ENCODE results near the gene NR0B1. TPM values are rescaled to one million over a fixed set of nuclear protein-coding genes. Genes with fewer than 3 reads are reported as not detected.
A peak's percentile ranks its signal among the peaks of the same experiment; 100 is the strongest.

NR0B1 gene
- polyA plus RNA-seq, 3 donors = not detected

DNA sequence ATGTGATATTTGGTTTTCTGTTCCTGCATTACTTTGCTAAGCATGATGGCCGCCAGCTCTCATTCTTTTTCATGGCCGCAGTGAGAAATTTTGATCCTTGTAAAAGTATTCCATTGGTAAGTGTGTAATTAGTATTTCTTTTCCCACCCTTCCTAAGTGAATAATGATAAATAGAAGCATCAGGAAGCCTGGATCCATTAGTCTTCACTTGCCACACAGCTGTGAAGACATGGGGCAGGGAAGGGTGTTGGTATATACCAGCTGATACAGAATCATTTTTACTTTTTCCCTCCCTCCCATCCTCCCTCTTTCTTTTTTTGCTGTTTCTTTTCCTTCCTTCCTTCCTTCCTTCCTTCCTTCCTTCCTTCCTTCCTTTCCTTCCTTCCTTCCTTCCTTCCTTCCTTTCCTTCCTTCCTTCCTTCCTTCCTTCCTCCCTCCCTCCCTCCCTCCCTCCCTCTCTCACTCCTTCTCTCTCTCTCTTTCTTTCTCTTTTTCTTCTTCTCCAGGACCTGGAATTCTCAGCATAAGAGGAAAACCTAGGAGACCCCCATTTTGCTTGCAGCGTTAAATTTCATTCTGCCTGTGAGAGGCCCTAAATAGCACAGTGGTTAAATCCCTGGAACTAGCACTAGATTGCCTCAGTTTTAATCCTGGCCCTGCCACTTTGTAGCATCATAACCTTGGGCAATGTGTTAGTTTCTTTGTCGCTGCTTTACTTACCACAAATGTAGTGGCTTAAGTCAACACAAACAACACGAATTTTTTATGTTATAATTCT is 1.4 kb upstream of the NR0B1 start:
- TF ChIP-seq, protein P1, sequence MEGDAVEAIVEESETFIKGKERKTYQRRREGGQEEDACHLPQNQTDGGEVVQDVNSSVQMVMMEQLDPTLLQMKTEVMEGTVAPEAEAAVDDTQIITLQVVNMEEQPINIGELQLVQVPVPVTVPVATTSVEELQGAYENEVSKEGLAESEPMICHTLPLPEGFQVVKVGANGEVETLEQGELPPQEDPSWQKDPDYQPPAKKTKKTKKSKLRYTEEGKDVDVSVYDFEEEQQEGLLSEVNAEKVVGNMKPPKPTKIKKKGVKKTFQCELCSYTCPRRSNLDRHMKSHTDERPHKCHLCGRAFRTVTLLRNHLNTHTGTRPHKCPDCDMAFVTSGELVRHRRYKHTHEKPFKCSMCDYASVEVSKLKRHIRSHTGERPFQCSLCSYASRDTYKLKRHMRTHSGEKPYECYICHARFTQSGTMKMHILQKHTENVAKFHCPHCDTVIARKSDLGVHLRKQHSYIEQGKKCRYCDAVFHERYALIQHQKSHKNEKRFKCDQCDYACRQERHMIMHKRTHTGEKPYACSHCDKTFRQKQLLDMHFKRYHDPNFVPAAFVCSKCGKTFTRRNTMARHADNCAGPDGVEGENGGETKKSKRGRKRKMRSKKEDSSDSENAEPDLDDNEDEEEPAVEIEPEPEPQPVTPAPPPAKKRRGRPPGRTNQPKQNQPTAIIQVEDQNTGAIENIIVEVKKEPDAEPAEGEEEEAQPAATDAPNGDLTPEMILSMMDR (IDR thresholded peaks at IDR 0.05) = no peak

DNA sequence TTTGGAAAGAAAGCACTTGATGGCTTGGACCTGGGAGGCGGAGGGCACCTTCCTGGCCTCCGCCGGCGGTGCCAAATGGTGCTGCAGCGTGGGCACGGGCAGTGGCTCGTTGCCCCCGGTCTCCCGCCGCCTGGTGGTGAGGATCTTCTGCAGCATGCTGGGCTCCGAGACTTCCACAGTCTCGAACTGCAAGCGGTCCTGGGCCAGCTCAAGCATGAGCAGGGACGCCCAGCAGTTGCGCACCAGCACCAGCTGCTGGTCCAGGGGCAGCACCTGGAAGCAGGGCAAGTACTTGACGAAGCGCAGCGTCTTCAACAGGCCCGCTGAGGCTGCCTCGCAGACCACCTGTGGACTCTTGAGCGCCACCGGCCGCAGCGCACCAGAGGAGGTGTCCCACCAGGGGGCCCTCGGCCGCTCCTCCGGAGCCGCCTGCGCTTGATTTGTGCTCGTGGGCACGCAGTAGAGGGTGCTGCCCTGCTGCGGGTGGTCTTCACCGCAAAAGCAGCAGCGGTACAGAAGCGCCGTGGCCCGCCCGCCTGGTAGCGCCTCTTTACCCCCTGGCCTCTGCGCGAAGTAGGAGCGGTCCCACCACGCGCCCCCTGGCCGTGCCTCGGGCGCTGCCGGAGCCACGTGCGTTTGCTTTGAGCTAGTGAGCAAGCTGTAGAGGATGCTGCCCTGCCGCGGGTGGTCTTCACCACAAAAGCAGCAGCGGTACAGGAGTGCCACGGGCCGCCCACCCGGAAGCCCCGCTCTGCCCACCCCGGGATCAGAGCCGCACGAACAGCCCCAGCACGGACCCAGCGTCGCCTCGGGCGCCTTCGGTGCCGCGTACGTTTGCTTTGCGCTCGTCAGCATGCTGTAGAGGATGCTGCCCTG is 689 bp downstream of the NR0B1 start:
- Mint-ChIP-seq H3K9me3 (peaks cover 0 to 15% (median 2%) of the 10 kb centered on the region in 7 donors), H3K4me1 (no peaks in the 10 kb centered on the region), H3K4me3 (peak overlapping the region in 1 of 2 donors; percentile 51), H3K27ac (no peak overlapping the region), H3K36me3 (no peaks in the 10 kb centered on the region), H3K27me3 (ENCODE audit: low read depth in 3 of 3) (peaks cover 20 to 43% (median 38%) of the 10 kb centered on the region in 3 donors)
- H3K9me3 ChIP-seq (replicated peaks in 1 of 2; ENCODE audit: control insufficient read depth in 1 of 2, insufficient read depth in 1 of 2, low read length in 2 of 2) = no peaks in the 10 kb centered on the region
- H3K27ac ChIP-seq (ENCODE audit: low read depth in 1 of 2, low read length in 2 of 2) = no peak overlapping the region
- H4K20me1 ChIP-seq (ENCODE audit: insufficient read depth, low read length) = no peaks in the 10 kb centered on the region
- no peak overlapping the region for H3K4me3 ChIP-seq (replicated peaks in 1 of 3; ENCODE audit: low read depth in 2 of 3, low read length in 3 of 3)
- intact Hi-C loops (cut with micrococcal nuclease) = no loop called here
- no peaks in the 10 kb centered on the region for H3K79me2 ChIP-seq (ENCODE audit: insufficient read depth, low read length)
- 2% methylated on average over 59 of the region's 71 CpGs for WGBS (ENCODE audit: insufficient coverage)
- no peaks in the 10 kb centered on the region for H3K36me3 ChIP-seq (replicated peaks in 1 of 2; ENCODE audit: control insufficient read depth in 1 of 2, insufficient read depth in 2 of 2, low read length in 2 of 2)
- H3K4me2 ChIP-seq (replicated peaks; ENCODE audit: extremely low read depth, low read length, poor library complexity, severe bottlenecking) = no peak overlapping the region
- H2AFZ ChIP-seq (ENCODE audit: insufficient read depth, low read depth, low read length, poor library complexity, severe bottlenecking) = no peak overlapping the region
- no peak for DNase-seq
- H3K27me3 ChIP-seq (ENCODE audit: control insufficient read depth in 2 of 2, insufficient read depth in 2 of 2, low read length in 2 of 2) = peaks cover 14 to 39% of the 10 kb centered on the region in 2 donors
- no peak overlapping the region for H3K9ac ChIP-seq (ENCODE audit: insufficient read depth, low read length, poor library complexity, severe bottlenecking)
- TF ChIP-seq, protein P1 (IDR thresholded peaks at IDR 0.05) = no peak
- H3K4me1 ChIP-seq (ENCODE audit: control insufficient read depth in 1 of 2, insufficient read depth in 2 of 2, low read length in 2 of 2) = no peaks in the 10 kb centered on the region

More for the DNA sequence above, 1.4 kb upstream of the NR0B1 start:
- Mint-ChIP-seq H3K4me3 (peak overlapping the region in 1 of 2 donors; percentile 76), H3K27me3 (ENCODE audit: low read depth in 3 of 3) (peaks cover 20 to 41% (median 36%) of the 10 kb centered on the region in 3 donors), H3K36me3 (no peaks in the 10 kb centered on the region), H3K4me1 (no peaks in the 10 kb centered on the region), H3K27ac (no peak overlapping the region), H3K9me3 (peaks cover 0 to 15% (median 2%) of the 10 kb centered on the region in 7 donors)
- intact Hi-C loops (cut with micrococcal nuclease) = no loop called here
- Histone ChIP-seq H3K27ac (ENCODE audit: low read depth in 1 of 2, low read length in 2 of 2) (no peak overlapping the region), H3K36me3 (replicated peaks in 1 of 2; ENCODE audit: control insufficient read depth in 1 of 2, insufficient read depth in 2 of 2, low read length in 2 of 2) (no peaks in the 10 kb centered on the region), H3K79me2 (ENCODE audit: insufficient read depth, low read length) (no peaks in the 10 kb centered on the region), H3K4me3 (replicated peaks in 1 of 3; ENCODE audit: low read depth in 2 of 3, low read length in 3 of 3) (no peak overlapping the region), H4K20me1 (ENCODE audit: insufficient read depth, low read length) (no peaks in the 10 kb centered on the region), H3K4me2 (replicated peaks; ENCODE audit: extremely low read depth, low read length, poor library complexity, severe bottlenecking) (no peak overlapping the region), H3K27me3 (ENCODE audit: control insufficient read depth in 2 of 2, insufficient read depth in 2 of 2, low read length in 2 of 2) (peaks cover 14 to 39% of the 10 kb centered on the region in 2 donors), H3K4me1 (ENCODE audit: control insufficient read depth in 1 of 2, insufficient read depth in 2 of 2, low read length in 2 of 2) (no peaks in the 10 kb centered on the region), H2AFZ (ENCODE audit: insufficient read depth, low read depth, low read length, poor library complexity, severe bottlenecking) (no peak overlapping the region), H3K9ac (ENCODE audit: insufficient read depth, low read length, poor library complexity, severe bottlenecking) (no peak overlapping the region), H3K9me3 (replicated peaks in 1 of 2; ENCODE audit: control insufficient read depth in 1 of 2, insufficient read depth in 1 of 2, low read length in 2 of 2) (no peaks in the 10 kb centered on the region)
- 100% methylated on average over 1 of the region's 5 CpGs for whole genome bisulfite sequencing (ENCODE audit: insufficient coverage)
- no peak for DNase-seq

Data from CD14-positive monocyte (primary cell).